GM12865 (cell line): ENCODE data around the gene MTRR.

ENCODE experiments used
- DNase-seq: peaks from one replicate; pipeline ENCODE4 v3.0.0; 2010; ENCODE audit warnings: low read depth
- H3K4me3 ChIP-seq: 2 replicates; pipeline ENCODE4 v1.5.1; 2011; ENCODE audit warnings: mild to moderate bottlenecking, low read depth, low read length, control low read depth
- CTCF ChIP-seq: IDR thresholded peaks from 2 replicates; pipeline ENCODE4 v1.5.1; 2011; ENCODE audit warnings: low read length, control low read depth, low read depth, inconsistent platforms; ENCODE audit not compliant: insufficient read depth; ENCODE audit errors: missing control alignments

The MTRR gene

GRCh38 chr5:7849681-7850394, 19.1 kb upstream of the MTRR start:
- DNase-seq = no peak
- no peak for TF ChIP-seq CTCF
- no peak overlapping the region for H3K4me3 ChIP-seq

GRCh38 chr5:7850395-7851239, 18.3 kb upstream of the MTRR start, which contains the start of gene CFAP90:
Gene CFAP90, minus strand, starts transcription at chr5:7851133. Its CDS starts 112 bp downstream, at chr5:7851021.
- TF ChIP-seq CTCF = no peak
- H3K4me3 ChIP-seq = no peak within 1 kb of the TSS
- no peak for DNase-seq

GRCh38 chr5:7851240-7851592, 17.7 kb upstream of the MTRR start:
- H3K4me3 ChIP-seq = no peak overlapping the region
- no peak for DNase-seq
- no peak for TF ChIP-seq CTCF

GRCh38 chr5:7851617-7852289, 17.2 kb upstream of the MTRR start:
- DNase-seq = no peak
- no peak overlapping the region for H3K4me3 ChIP-seq

GRCh38 chr5:7852542-7852941, 16.4 kb upstream of the MTRR start:
- DNase-seq = no peak
- H3K4me3 ChIP-seq = no peak overlapping the region
- no peak for TF ChIP-seq CTCF

More at GRCh38 chr5:7851617-7852289, 17.2 kb upstream of the MTRR start:
- TF ChIP-seq CTCF = no peak

GRCh38 chr5:7852988-7853387, 16.0 kb upstream of the MTRR start:
- no peak overlapping the region for H3K4me3 ChIP-seq
- no peak for TF ChIP-seq CTCF
- no peak for DNase-seq
